HCT116 (cell line): ENCODE results near the gene PWWP2B. TPM values are rescaled to one million over a fixed set of nuclear protein-coding genes. Genes with fewer than 3 reads are reported as not detected.

Experiments used
- ATAC-seq: fragments of 200-7000 bp; cut with Tn5 transposase; 2 replicates; pipeline ENCODE4 v1.9.1; 2020; ENCODE audit warnings: mild to moderate bottlenecking, moderate library complexity
- BruUV-seq: library from RNA; stranded (reverse); fragments of 400-500 nt; replicated peaks from 2 replicates; lab custom pipeline; 2021; lab: Mats Ljungman, UMichigan
- CTCF ChIA-PET: fragments of 300-600 bp; sonication (Branson Sonifier 250); formaldehyde crosslinking; loops from one replicate; lab custom pipeline; 2021; ENCODE audit warnings: antibody characterized with exemption; lab: Charles Lee
- POLR2A ChIA-PET: fragments of 300-600, 350-600 bp; sonication (Branson Sonifier 250); formaldehyde crosslinking; loops from one replicate; lab custom pipeline; 2021; ENCODE audit warnings: antibody characterized with exemption; lab: Charles Lee
- RAD21 ChIA-PET, 2 experiments: fragments of 300-600 bp; sonication (Branson Sonifier 250); formaldehyde crosslinking; loops; one replicate each; lab custom pipeline; 2023; ENCODE audit warnings: low total read pairs in 2 of 2; ENCODE audit not compliant: uncharacterized antibody in 2 of 2, unreplicated experiment in 2 of 2, low non-redundant PET in 1 of 2; lab: Charles Lee
- DNase-seq: peaks from one replicate; pipeline ENCODE4 v3.0.0-alpha.2; 2010; ENCODE audit warnings: low read depth, low spot score
- H2AFZ ChIP-seq: fragments of 200-600 bp; shearing (Covaris generic), sonication (generic); 2 replicates; pipeline ENCODE4 v1.6.1; 2017; ENCODE audit warnings: low read depth, mixed run types, mixed read lengths, antibody characterized with exemption, low read length; ENCODE audit not compliant: poor library complexity, severe bottlenecking
- H3K27ac ChIP-seq: 2 replicates; pipeline ENCODE4 v1.5.1; 2012; ENCODE audit warnings: low read depth, low read length
- H3K27me3 ChIP-seq: fragments of 200-600 bp; sonication (generic); 2 replicates; pipeline ENCODE4 v1.6.1; 2016; ENCODE audit warnings: mixed run types, low read length, mixed read lengths; ENCODE audit not compliant: insufficient read depth
- H3K36me3 ChIP-seq, 2 experiments: fragments of 200-500 bp in 1 of 2; fragments of 200-600 bp in 1 of 2; sonication (Bioruptor generic) in 1 of 2; sonication (generic) in 1 of 2; 2 replicates each; pipeline versions ENCODE4 v1.5.1 to v1.6.1; 2014 to 2016; ENCODE audit warnings: low read length in 2 of 2, inconsistent platforms in 1 of 2, mixed read lengths in 1 of 2, mixed run types in 1 of 2; ENCODE audit not compliant: insufficient read depth in 2 of 2, control insufficient read depth in 1 of 2
- H3K4me1 ChIP-seq, 2 experiments: fragments of 200-600 bp in 1 of 2; sonication (generic) in 1 of 2; 2 replicates each; pipeline versions ENCODE4 v1.5.1 to v1.6.1; 2012 to 2017; ENCODE audit warnings: low read length in 2 of 2, inconsistent platforms in 1 of 2, mild to moderate bottlenecking in 1 of 2, mixed read lengths in 1 of 2, mixed run types in 1 of 2, moderate library complexity in 1 of 2; ENCODE audit not compliant: insufficient read depth in 2 of 2, control insufficient read depth in 1 of 2
- H3K4me2 ChIP-seq: fragments of 200-600 bp; sonication (generic); 2 replicates; pipeline ENCODE4 v1.6.1; 2017; ENCODE audit warnings: mixed run types, low read length, mixed read lengths
- H3K4me3 ChIP-seq, 2 experiments: fragments of 200-600 bp in 1 of 2; sonication (generic) in 1 of 2; replicated peaks in 1 of 2; 2 replicates each; pipeline ENCODE4 v1.5.1; 2011 to 2016; ENCODE audit warnings: low read length in 2 of 2, control low read depth in 1 of 2, low read depth in 1 of 2, mild to moderate bottlenecking in 1 of 2, mixed read lengths in 1 of 2, mixed run types in 1 of 2
- H3K79me2 ChIP-seq: fragments of 200-600 bp; sonication (generic); 2 replicates; pipeline ENCODE4 v1.6.1; 2017; ENCODE audit warnings: mild to moderate bottlenecking, mixed run types, low read length, moderate library complexity, mixed read lengths; ENCODE audit not compliant: insufficient read depth
- H3K9ac ChIP-seq: fragments of 200-600 bp; sonication (generic); 2 replicates; pipeline ENCODE4 v1.6.1; 2016; ENCODE audit warnings: low read length, mixed read lengths
- H3K9me2 ChIP-seq: fragments of 200-600 bp; sonication (generic), shearing (Covaris generic); 2 replicates; pipeline ENCODE4 v1.6.1; 2017; ENCODE audit warnings: mixed run types, mild to moderate bottlenecking, moderate library complexity; ENCODE audit not compliant: insufficient read depth
- H3K9me3 ChIP-seq, 2 experiments: fragments of 200-500 bp in 1 of 2; fragments of 200-600 bp in 1 of 2; sonication (Bioruptor generic) in 1 of 2; sonication (generic) in 1 of 2; 2 replicates each; pipeline ENCODE4 v1.6.1; 2014 to 2017; ENCODE audit warnings: low read length in 2 of 2, mixed read lengths in 2 of 2, inconsistent platforms in 1 of 2, low read depth in 1 of 2, mild to moderate bottlenecking in 1 of 2, mixed run types in 1 of 2, moderate library complexity in 1 of 2; ENCODE audit not compliant: control insufficient read depth in 1 of 2, insufficient read depth in 1 of 2
- H4K20me1 ChIP-seq: fragments of 200-600 bp; sonication (generic), shearing (Covaris generic); 2 replicates; pipeline ENCODE4 v1.6.1; 2017; ENCODE audit warnings: mixed run types, mild to moderate bottlenecking, moderate library complexity; ENCODE audit not compliant: insufficient read depth
- ATF3 ChIP-seq: IDR thresholded peaks from 2 replicates; pipeline ENCODE4 v1.6.1; 2012
- CBX3 ChIP-seq: IDR thresholded peaks from 2 replicates; pipeline ENCODE4 v1.6.1; 2012; ENCODE audit warnings: low read depth
- CEBPB ChIP-seq: IDR thresholded peaks from 2 replicates; pipeline ENCODE4 v1.6.1; 2012; ENCODE audit warnings: low read depth
- EGR1 ChIP-seq: IDR thresholded peaks from 2 replicates; pipeline ENCODE4 v1.6.1; 2012; ENCODE audit warnings: low read depth
- EZH2phosphoT487 ChIP-seq: fragments of 200-600 bp; IDR thresholded peaks from 2 replicates; pipeline ENCODE4 v1.6.1; 2018; ENCODE audit warnings: antibody characterized with exemption, borderline replicate concordance
- FOSL1 ChIP-seq: IDR thresholded peaks from 2 replicates; pipeline ENCODE4 v1.6.1; 2012; ENCODE audit warnings: low read depth
- JUND ChIP-seq: IDR thresholded peaks from 2 replicates; pipeline ENCODE4 v1.6.1; 2012
- MAX ChIP-seq: IDR thresholded peaks from 2 replicates; pipeline ENCODE4 v1.6.1; 2012
- POLR2A ChIP-seq: IDR thresholded peaks from 2 replicates; pipeline ENCODE4 v1.7.0; 2011; ENCODE audit warnings: borderline replicate concordance; ENCODE audit not compliant: insufficient read depth, insufficient read length; ENCODE audit errors: extremely low read depth
- POLR2AphosphoS5 ChIP-seq: IDR thresholded peaks from 2 replicates; pipeline ENCODE4 v1.6.1; 2011; ENCODE audit warnings: mild to moderate bottlenecking, low read depth, low read length, moderate library complexity
- RAD21 ChIP-seq: IDR thresholded peaks from 2 replicates; pipeline ENCODE4 v1.6.1; 2012; ENCODE audit warnings: low read depth, mild to moderate bottlenecking
- REST ChIP-seq: IDR thresholded peaks from 2 replicates; pipeline ENCODE4 v1.6.1; 2012; ENCODE audit warnings: low read depth
- SIN3A ChIP-seq: IDR thresholded peaks from 2 replicates; pipeline ENCODE4 v1.6.1; 2012; ENCODE audit warnings: low read depth
- SP1 ChIP-seq: IDR thresholded peaks from 2 replicates; pipeline ENCODE4 v1.6.1; 2012; ENCODE audit warnings: low read depth
- SRF ChIP-seq: IDR thresholded peaks from 2 replicates; pipeline ENCODE4 v1.6.1; 2012; ENCODE audit warnings: low read depth
- TCF7L2 ChIP-seq: IDR thresholded peaks from 2 replicates; pipeline ENCODE4 v1.7.0; 2011; ENCODE audit warnings: borderline replicate concordance, inconsistent platforms; ENCODE audit not compliant: insufficient read depth, insufficient read length; ENCODE audit errors: extremely low read depth
- ZFX ChIP-seq: fragments of 450-650 bp; IDR thresholded peaks from 2 replicates; pipeline ENCODE4 v1.6.1; 2017
- ZNF274 ChIP-seq: fragments of 200-500 bp; sonication (Bioruptor generic); IDR thresholded peaks from 2 replicates; pipeline ENCODE4 v1.6.1; 2014; ENCODE audit warnings: mild to moderate bottlenecking, low read depth, low read length, inconsistent platforms
- intact Hi-C: fragments of 100-400 bp; cut with micrococcal nuclease; formaldehyde crosslinking; loops from 2 replicates; pipeline ENCODE4 v1.10.0; 2022
- total RNA-seq: library from RNA; stranded (reverse); gene quantifications from one replicate; pipeline ENCODE4 v1.2.1, GENCODE V29; 2021; ENCODE audit not compliant: unreplicated experiment
- TF ChIP-seq, protein P1 (sequence below), 3 experiments: fragments of 200-600 bp in 1 of 3; sonication (generic) in 1 of 3; IDR thresholded peaks in 2 of 3; conservative IDR thresholded peaks in 1 of 3; 2 replicates each; pipeline ENCODE4 v1.5.1; 2012 to 2017; ENCODE audit warnings: low read depth in 2 of 3, low read length in 2 of 3, antibody characterized with exemption in 1 of 3, borderline replicate concordance in 1 of 3, control low read depth in 1 of 3, mild to moderate bottlenecking in 1 of 3, mixed read lengths in 1 of 3, mixed run types in 1 of 3, moderate library complexity in 1 of 3; ENCODE audit not compliant: insufficient read depth in 1 of 3

PWWP2B gene
- total RNA-seq, 1 experiment from 2014 or later, result 13.9 TPM

- TF ChIP-seq REST, result no peak
- no peak for TF ChIP-seq CEBPB
- TF ChIP-seq TCF7L2, result no peak
- TF ChIP-seq EGR1, result no peak
- TF ChIP-seq RAD21, result no peak
- no peak for TF ChIP-seq SRF
- TF ChIP-seq CBX3, result no peak
Observed at GRCh38 chr10:132368391-132368790, 28.6 kb upstream of the PWWP2B start (continued).

- Histone ChIP-seq H3K4me3 (no peak overlapping the region), H3K36me3 (no peaks in the 10 kb centered on the region), H3K9ac (no peak overlapping the region), H3K27ac (no peak overlapping the region), H3K4me1 (peaks cover 3 to 6% of the 10 kb centered on the region in 2 experiments; a peak in 3 of 4 replicates), H3K27me3 (no peaks in the 10 kb centered on the region), H3K79me2 (no peaks in the 10 kb centered on the region), H3K9me3 (no peaks in the 10 kb centered on the region), H3K9me2 (no peaks in the 10 kb centered on the region), H2AFZ (no peak overlapping the region), H3K4me2 (no peak overlapping the region), H4K20me1 (no peaks in the 10 kb centered on the region)
- CTCF ChIA-PET, result no interaction called here
- intact Hi-C loops, result no loop called here
- RAD21 ChIA-PET, result no interaction called here
- POLR2A ChIA-PET, result no interaction called here
- DNase-seq, result no peak
- no TSS peak for BruUV-seq
- no peak for ATAC-seq
- TF ChIP-seq CBX3 (no peak), CEBPB (no peak), MAX (no peak), RAD21 (no peak), POLR2A (no peak), JUND (no peak), TCF7L2 (no peak), SP1 (no peak), FOSL1 (no peak), EGR1 (no peak), ZNF274 (no peak), ZFX (no peak), POLR2AphosphoS5 (no peak), EZH2phosphoT487 (no peak), SRF (no peak), SIN3A (no peak), ATF3 (no peak)
- TF ChIP-seq, protein P1, sequence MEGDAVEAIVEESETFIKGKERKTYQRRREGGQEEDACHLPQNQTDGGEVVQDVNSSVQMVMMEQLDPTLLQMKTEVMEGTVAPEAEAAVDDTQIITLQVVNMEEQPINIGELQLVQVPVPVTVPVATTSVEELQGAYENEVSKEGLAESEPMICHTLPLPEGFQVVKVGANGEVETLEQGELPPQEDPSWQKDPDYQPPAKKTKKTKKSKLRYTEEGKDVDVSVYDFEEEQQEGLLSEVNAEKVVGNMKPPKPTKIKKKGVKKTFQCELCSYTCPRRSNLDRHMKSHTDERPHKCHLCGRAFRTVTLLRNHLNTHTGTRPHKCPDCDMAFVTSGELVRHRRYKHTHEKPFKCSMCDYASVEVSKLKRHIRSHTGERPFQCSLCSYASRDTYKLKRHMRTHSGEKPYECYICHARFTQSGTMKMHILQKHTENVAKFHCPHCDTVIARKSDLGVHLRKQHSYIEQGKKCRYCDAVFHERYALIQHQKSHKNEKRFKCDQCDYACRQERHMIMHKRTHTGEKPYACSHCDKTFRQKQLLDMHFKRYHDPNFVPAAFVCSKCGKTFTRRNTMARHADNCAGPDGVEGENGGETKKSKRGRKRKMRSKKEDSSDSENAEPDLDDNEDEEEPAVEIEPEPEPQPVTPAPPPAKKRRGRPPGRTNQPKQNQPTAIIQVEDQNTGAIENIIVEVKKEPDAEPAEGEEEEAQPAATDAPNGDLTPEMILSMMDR (IDR thresholded peaks at IDR 0.05 in 2 of 3, conservative IDR thresholded peaks at IDR 0.05 in 1 of 3; ENCODE audit: borderline replicate concordance in 1 of 3, insufficient read depth in 1 of 3, low read depth in 2 of 3, low read length in 2 of 3), result no peak
Observed at GRCh38 chr10:132368881-132369635, 27.9 kb upstream of the PWWP2B start.
